GM10266 (cell line): ENCODE results near the gene ARHGAP25.
"Not testable (repeated sequence)": the region's sequence is repeated elsewhere in the genome, so short reads cannot be mapped to it uniquely, and the experiment has no call there.

Source experiments
- DNase-seq: peaks from one replicate; pipeline ENCODE4 v3.0.0; 2012; ENCODE audit errors: extremely low spot score
- CTCF ChIP-seq: IDR thresholded peaks from 2 replicates; pipeline ENCODE4 v1.5.1; 2012; ENCODE audit warnings: mild to moderate bottlenecking, low read depth; ENCODE audit not compliant: control insufficient read depth, insufficient read depth; ENCODE audit errors: missing control alignments

The ARHGAP25 gene

GRCh38 chr2:68798569-68798968 lies 64.0 kb downstream of the ARHGAP25 start:
- no peak for TF ChIP-seq CTCF
- no peak for DNase-seq

GRCh38 chr2:68799140-68800026 lies 64.8 kb downstream of the ARHGAP25 start:
- no peak for TF ChIP-seq CTCF

GRCh38 chr2:68800027-68800401 lies 65.4 kb downstream of the ARHGAP25 start:
- no peak for TF ChIP-seq CTCF
- no peak for DNase-seq

More at GRCh38 chr2:68799140-68800026, 64.8 kb downstream of the ARHGAP25 start:
- DNase-seq, result no peak

- no peak for DNase-seq
- no peak for TF ChIP-seq CTCF
Observed at GRCh38 chr2:68800517-68800916, 65.9 kb downstream of the ARHGAP25 start.

- DNase-seq, result not testable (repeated sequence)
Observed at GRCh38 chr2:68802161-68802560, 67.5 kb downstream of the ARHGAP25 start.

- TF ChIP-seq CTCF, result no peak
- no peak for DNase-seq
Observed at GRCh38 chr2:68805025-68805424, 70.4 kb downstream of the ARHGAP25 start.

GRCh38 chr2:68806511-68807109 lies 72.0 kb downstream of the ARHGAP25 start:
- no peak for DNase-seq
- no peak for TF ChIP-seq CTCF

- TF ChIP-seq CTCF, result no peak
- no peak for DNase-seq
Observed at GRCh38 chr2:68807821-68808266, 73.2 kb downstream of the ARHGAP25 start.
